OCI-LY7 (cell line): ENCODE data around the gene SMG6.

ENCODE experiments used
- EZH2phosphoT487 ChIP-seq: fragments of 200-600 bp; sonication (generic); IDR thresholded peaks from 2 replicates; pipeline ENCODE4 v1.6.1; 2018; ENCODE audit warnings: low read depth, borderline replicate concordance, mild to moderate bottlenecking, mixed run types, antibody characterized with exemption, low read length, moderate library complexity, mixed read lengths
- TF ChIP-seq, protein P1 (sequence below): fragments of 200-600 bp; sonication (generic); conservative IDR thresholded peaks from 2 replicates; pipeline ENCODE4 v1.5.1; 2014; ENCODE audit warnings: mild to moderate bottlenecking, antibody characterized with exemption, low read length, moderate library complexity, mixed read lengths

DNA sequence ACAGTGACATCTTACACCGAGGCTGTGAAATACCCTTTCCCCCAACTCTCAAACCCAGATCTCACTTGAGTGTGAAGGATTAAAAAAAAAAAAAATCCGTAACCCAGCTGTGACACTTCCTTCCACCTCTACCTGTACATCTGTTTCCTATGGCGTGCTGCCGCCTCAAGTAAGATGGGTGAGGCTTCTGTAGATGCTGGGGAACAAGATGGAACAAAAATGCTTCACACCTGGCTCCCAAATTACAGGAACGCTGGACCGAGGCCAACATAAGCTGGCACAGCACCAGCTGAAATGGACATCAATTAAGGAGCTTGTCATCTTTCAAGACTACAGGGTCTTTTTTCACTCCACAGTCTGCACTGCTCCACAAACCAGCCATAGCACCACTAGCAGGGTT is 152.8 kb downstream of the SMG6 start:
- TF ChIP-seq, protein P1, sequence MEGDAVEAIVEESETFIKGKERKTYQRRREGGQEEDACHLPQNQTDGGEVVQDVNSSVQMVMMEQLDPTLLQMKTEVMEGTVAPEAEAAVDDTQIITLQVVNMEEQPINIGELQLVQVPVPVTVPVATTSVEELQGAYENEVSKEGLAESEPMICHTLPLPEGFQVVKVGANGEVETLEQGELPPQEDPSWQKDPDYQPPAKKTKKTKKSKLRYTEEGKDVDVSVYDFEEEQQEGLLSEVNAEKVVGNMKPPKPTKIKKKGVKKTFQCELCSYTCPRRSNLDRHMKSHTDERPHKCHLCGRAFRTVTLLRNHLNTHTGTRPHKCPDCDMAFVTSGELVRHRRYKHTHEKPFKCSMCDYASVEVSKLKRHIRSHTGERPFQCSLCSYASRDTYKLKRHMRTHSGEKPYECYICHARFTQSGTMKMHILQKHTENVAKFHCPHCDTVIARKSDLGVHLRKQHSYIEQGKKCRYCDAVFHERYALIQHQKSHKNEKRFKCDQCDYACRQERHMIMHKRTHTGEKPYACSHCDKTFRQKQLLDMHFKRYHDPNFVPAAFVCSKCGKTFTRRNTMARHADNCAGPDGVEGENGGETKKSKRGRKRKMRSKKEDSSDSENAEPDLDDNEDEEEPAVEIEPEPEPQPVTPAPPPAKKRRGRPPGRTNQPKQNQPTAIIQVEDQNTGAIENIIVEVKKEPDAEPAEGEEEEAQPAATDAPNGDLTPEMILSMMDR: no peak
- TF ChIP-seq EZH2phosphoT487: no peak
